ENCODE data around the gene CREG1.

Gene CREG1

GRCh38 chr1:167553136-167554027 is at the start of gene CREG1:
Gene CREG1, minus strand, starts transcription at chr1:167553762.
- H3K4me1 ChIP-seq (ENCODE audit: control insufficient read depth, insufficient read depth, low read length), result peaks cover 2% of the 10 kb centered on the region; the same call in 1 of the 2 replicates

DNA sequence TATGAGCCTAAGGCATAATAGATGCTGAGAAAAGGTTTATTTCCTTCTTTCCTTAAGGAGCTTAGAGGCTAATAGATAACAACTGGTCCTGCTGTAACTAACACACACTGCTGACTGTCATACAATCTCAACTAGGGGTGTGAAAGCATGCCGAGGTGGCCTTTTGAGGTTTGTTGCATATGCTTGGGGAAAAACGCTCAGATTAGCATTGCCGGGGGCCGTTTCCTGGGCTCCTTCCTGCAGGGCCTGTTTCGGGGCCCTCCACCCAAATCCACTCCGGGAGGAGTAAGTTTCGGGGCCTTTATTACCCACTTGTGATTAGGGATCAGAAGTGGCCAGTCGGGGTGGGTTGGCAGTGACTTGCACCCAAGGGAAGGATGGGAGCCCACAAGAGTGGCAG is 49.3 kb upstream of the CREG1 start:
- peaks cover 5% of the 10 kb centered on the region; the same call in 1 of the 2 replicates for H3K4me1 ChIP-seq (ENCODE audit: control insufficient read depth, insufficient read depth, low read length)
- no peak overlapping the region for H3K27ac ChIP-seq (ENCODE audit: low read depth, low read length)
- no peak overlapping the region for H3K9ac ChIP-seq (ENCODE audit: low read length)

More at GRCh38 chr1:167553136-167554027, at the start of gene CREG1:
- no peaks in the 10 kb centered on the region for H3K9me3 ChIP-seq (ENCODE audit: control insufficient read depth, insufficient read depth, low read depth, low read length)
- peaks cover 6% of the 10 kb centered on the region; the same call in 1 of the 2 replicates for H3K27me3 ChIP-seq (ENCODE audit: control insufficient read depth, insufficient read depth, low read length)
- peak within 1 kb of the TSS; percentile 74 for H3K9ac ChIP-seq (ENCODE audit: low read length)
- no peak within 1 kb of the TSS for H3K27ac ChIP-seq (ENCODE audit: low read depth, low read length)
- H3K36me3 ChIP-seq (ENCODE audit: control insufficient read depth, insufficient read depth, low read length), result no peaks in the 10 kb centered on the region
- H3K4me3 ChIP-seq (ENCODE audit: low read depth, low read length), result peak within 1 kb of the TSS; percentile 76

DNA sequence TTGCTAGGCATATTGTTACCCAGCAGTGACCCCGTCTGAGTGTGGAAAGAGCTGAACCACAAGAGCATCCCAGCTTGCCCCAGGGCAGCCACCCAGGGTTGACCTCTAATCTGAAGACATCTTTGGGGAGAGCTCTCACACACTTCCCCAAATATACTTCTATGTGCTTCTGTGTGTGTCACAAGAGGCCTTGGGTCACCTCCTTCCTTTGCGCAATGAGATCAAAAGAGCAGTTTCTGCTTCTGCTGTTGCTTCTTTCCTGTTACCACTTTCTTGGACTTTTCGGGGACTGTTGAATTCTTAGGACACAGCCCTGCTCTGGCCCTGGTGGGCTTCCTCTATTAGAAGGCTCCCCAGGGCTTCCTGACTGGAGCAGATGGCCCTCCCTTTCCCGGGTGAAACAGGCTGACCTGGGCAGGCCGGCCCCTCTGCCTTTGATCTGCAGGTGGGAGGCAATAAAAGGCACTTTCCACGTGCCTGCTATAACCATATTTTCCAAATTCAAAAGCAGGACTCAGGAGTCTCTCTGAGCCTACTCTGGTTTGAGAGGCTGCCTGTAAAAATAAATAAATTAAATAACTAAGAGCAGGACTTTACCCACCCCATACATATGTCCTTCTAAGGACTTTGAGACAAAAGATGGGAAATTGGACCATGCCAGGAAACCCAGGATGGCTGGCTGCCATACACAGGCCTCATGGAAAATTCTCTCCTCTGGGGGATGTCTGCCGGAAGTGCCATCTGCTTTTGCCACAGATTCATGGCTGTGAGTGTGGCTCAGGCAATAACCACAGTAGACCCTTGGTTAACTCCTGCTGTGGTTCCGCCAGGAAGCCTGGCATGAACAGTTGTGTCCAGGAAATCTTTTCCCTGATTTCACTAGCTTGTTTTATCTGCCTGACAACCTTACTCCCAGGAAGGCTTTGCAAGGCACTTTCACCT is 48.2 kb upstream of the CREG1 start:
- Histone ChIP-seq H3K27me3 (ENCODE audit: control insufficient read depth, insufficient read depth, low read length) (no peaks in the 10 kb centered on the region), H3K36me3 (ENCODE audit: control insufficient read depth, insufficient read depth, low read length) (no peaks in the 10 kb centered on the region), H3K27ac (ENCODE audit: low read depth, low read length) (no peak overlapping the region), H3K9me3 (ENCODE audit: control insufficient read depth, insufficient read depth, low read depth, low read length) (peaks cover 3% of the 10 kb centered on the region), H3K4me1 (ENCODE audit: control insufficient read depth, insufficient read depth, low read length) (peaks cover 5% of the 10 kb centered on the region; the same call in 1 of the 2 replicates), H3K4me3 (ENCODE audit: low read depth, low read length) (no peak overlapping the region), H3K9ac (ENCODE audit: low read length) (no peak overlapping the region)

More for the DNA sequence above, 49.3 kb upstream of the CREG1 start:
- no peaks in the 10 kb centered on the region for H3K36me3 ChIP-seq (ENCODE audit: control insufficient read depth, insufficient read depth, low read length)
- peaks cover 14% of the 10 kb centered on the region for H3K9me3 ChIP-seq (ENCODE audit: control insufficient read depth, insufficient read depth, low read depth, low read length)
- no peak overlapping the region for H3K4me3 ChIP-seq (ENCODE audit: low read depth, low read length)
- H3K27me3 ChIP-seq (ENCODE audit: control insufficient read depth, insufficient read depth, low read length), result no peaks in the 10 kb centered on the region

GRCh38 chr1:167599957-167600581 is 46.5 kb upstream of the CREG1 start:
- no peak overlapping the region for H3K27ac ChIP-seq (ENCODE audit: low read depth, low read length)
- no peaks in the 10 kb centered on the region for H3K9me3 ChIP-seq (ENCODE audit: control insufficient read depth, insufficient read depth, low read depth, low read length)
- H3K9ac ChIP-seq (ENCODE audit: low read length), result no peak overlapping the region
- no peak overlapping the region for H3K4me3 ChIP-seq (ENCODE audit: low read depth, low read length)
- H3K4me1 ChIP-seq (ENCODE audit: control insufficient read depth, insufficient read depth, low read length), result peaks cover 5% of the 10 kb centered on the region; the same call in 1 of the 2 replicates
- H3K27me3 ChIP-seq (ENCODE audit: control insufficient read depth, insufficient read depth, low read length), result no peaks in the 10 kb centered on the region
- H3K36me3 ChIP-seq (ENCODE audit: control insufficient read depth, insufficient read depth, low read length), result no peaks in the 10 kb centered on the region

DNA sequence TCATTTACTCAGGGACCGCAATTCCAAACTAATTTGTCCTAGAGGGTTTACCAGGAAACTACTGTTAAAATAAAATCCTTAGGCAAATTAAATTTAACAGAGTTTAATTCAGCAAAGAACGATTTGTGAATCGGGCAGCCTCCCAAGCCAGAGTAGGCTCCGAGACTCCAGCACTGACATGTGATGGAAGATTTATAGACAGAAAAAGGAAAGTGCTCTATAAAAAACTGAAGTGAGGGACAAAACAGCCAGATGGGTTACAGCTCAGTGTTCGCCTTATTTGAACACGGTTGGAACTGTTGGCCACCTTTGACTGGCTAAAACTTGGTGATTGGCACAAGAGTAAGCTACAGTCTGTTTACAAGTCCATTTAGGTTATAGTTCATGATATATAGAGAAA is 41.3 kb upstream of the CREG1 start:
- Histone ChIP-seq H3K27ac (ENCODE audit: low read depth, low read length) (no peak overlapping the region), H3K27me3 (ENCODE audit: control insufficient read depth, insufficient read depth, low read length) (no peaks in the 10 kb centered on the region), H3K36me3 (ENCODE audit: control insufficient read depth, insufficient read depth, low read length) (no peaks in the 10 kb centered on the region), H3K9ac (ENCODE audit: low read length) (no peak overlapping the region), H3K9me3 (ENCODE audit: control insufficient read depth, insufficient read depth, low read depth, low read length) (no peaks in the 10 kb centered on the region), H3K4me1 (ENCODE audit: control insufficient read depth, insufficient read depth, low read length) (no peaks in the 10 kb centered on the region), H3K4me3 (ENCODE audit: low read depth, low read length) (no peak overlapping the region)

DNA sequence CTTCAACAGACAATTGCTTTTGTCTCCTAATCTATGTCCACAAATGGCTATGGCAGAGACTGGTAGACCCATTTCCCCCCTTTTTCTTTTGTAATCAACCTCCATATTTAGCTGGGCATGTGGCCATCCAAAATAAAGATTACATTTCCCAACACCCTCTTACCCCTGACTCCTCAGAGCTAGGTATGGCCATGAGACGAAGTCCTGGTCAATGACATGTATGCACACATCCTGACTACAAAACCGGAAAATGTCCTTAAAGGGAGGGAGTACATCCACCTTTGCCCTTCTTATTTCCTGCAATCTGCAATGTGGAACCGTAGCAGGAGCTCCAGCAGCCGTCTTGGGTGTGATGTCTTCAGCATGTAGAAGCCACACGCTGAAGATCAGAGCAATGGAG is 40.3 kb upstream of the CREG1 start:
- Histone ChIP-seq H3K9me3 (ENCODE audit: control insufficient read depth, insufficient read depth, low read depth, low read length) (no peaks in the 10 kb centered on the region), H3K9ac (ENCODE audit: low read length) (no peak overlapping the region), H3K4me3 (ENCODE audit: low read depth, low read length) (no peak overlapping the region), H3K27me3 (ENCODE audit: control insufficient read depth, insufficient read depth, low read length) (no peaks in the 10 kb centered on the region), H3K4me1 (ENCODE audit: control insufficient read depth, insufficient read depth, low read length) (no peaks in the 10 kb centered on the region), H3K36me3 (ENCODE audit: control insufficient read depth, insufficient read depth, low read length) (no peaks in the 10 kb centered on the region), H3K27ac (ENCODE audit: low read depth, low read length) (no peak overlapping the region)

- Histone ChIP-seq H3K36me3 (ENCODE audit: control insufficient read depth, insufficient read depth, low read length) (no peaks in the 10 kb centered on the region), H3K9ac (ENCODE audit: low read length) (no peak overlapping the region), H3K27ac (ENCODE audit: low read depth, low read length) (no peak overlapping the region), H3K27me3 (ENCODE audit: control insufficient read depth, insufficient read depth, low read length) (no peaks in the 10 kb centered on the region), H3K4me3 (ENCODE audit: low read depth, low read length) (no peak overlapping the region), H3K9me3 (ENCODE audit: control insufficient read depth, insufficient read depth, low read depth, low read length) (no peaks in the 10 kb centered on the region), H3K4me1 (ENCODE audit: control insufficient read depth, insufficient read depth, low read length) (no peaks in the 10 kb centered on the region)
Measured at GRCh38 chr1:167592475-167592874, 38.9 kb upstream of the CREG1 start.

DNA sequence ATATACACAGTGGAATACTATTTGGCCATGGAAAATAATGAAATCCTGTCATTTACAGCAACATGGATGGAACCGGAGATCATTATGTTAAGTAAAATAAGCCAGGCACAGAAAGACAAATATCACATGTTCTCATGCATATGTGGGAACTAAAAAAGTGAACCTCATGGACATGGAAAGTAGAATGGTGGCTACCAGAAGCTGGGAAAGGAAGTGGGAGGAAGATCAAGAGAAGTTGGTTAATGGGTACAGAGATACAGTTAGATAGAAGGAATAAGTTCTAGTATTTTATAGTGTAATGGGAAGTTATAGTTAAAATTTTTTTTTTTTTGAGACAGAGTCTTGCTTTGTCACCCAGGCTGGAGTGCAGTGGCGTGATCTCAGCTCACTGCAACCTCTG is 34.8 kb upstream of the CREG1 start:
- no peak overlapping the region for H3K27ac ChIP-seq (ENCODE audit: low read depth, low read length)
- no peak overlapping the region for H3K9ac ChIP-seq (ENCODE audit: low read length)
- H3K4me3 ChIP-seq (ENCODE audit: low read depth, low read length), result no peak overlapping the region
- H3K4me1 ChIP-seq (ENCODE audit: control insufficient read depth, insufficient read depth, low read length), result no peaks in the 10 kb centered on the region
- no peaks in the 10 kb centered on the region for H3K9me3 ChIP-seq (ENCODE audit: control insufficient read depth, insufficient read depth, low read depth, low read length)
- no peaks in the 10 kb centered on the region for H3K27me3 ChIP-seq (ENCODE audit: control insufficient read depth, insufficient read depth, low read length)
- H3K36me3 ChIP-seq (ENCODE audit: control insufficient read depth, insufficient read depth, low read length), result no peaks in the 10 kb centered on the region

GRCh38 chr1:167587872-167588271 is 34.3 kb upstream of the CREG1 start:
- H3K4me3 ChIP-seq (ENCODE audit: low read depth, low read length), result no peak overlapping the region
- H3K9me3 ChIP-seq (ENCODE audit: control insufficient read depth, insufficient read depth, low read depth, low read length), result no peaks in the 10 kb centered on the region
- no peaks in the 10 kb centered on the region for H3K36me3 ChIP-seq (ENCODE audit: control insufficient read depth, insufficient read depth, low read length)
- H3K9ac ChIP-seq (ENCODE audit: low read length), result no peak overlapping the region
- no peak overlapping the region for H3K27ac ChIP-seq (ENCODE audit: low read depth, low read length)
- no peaks in the 10 kb centered on the region for H3K27me3 ChIP-seq (ENCODE audit: control insufficient read depth, insufficient read depth, low read length)
- H3K4me1 ChIP-seq (ENCODE audit: control insufficient read depth, insufficient read depth, low read length), result no peaks in the 10 kb centered on the region

GRCh38 chr1:167587342-167587741 is 33.8 kb upstream of the CREG1 start:
- Histone ChIP-seq H3K36me3 (ENCODE audit: control insufficient read depth, insufficient read depth, low read length) (no peaks in the 10 kb centered on the region), H3K27me3 (ENCODE audit: control insufficient read depth, insufficient read depth, low read length) (no peaks in the 10 kb centered on the region), H3K4me1 (ENCODE audit: control insufficient read depth, insufficient read depth, low read length) (no peaks in the 10 kb centered on the region), H3K27ac (ENCODE audit: low read depth, low read length) (no peak overlapping the region), H3K4me3 (ENCODE audit: low read depth, low read length) (no peak overlapping the region), H3K9me3 (ENCODE audit: control insufficient read depth, insufficient read depth, low read depth, low read length) (no peaks in the 10 kb centered on the region), H3K9ac (ENCODE audit: low read length) (no peak overlapping the region)

Measured in HUES6 (cell line).